Lower leg skin (tissue), 4 donors: ENCODE data around the gene SPINT1. TPM values are rescaled to one million over a fixed set of nuclear protein-coding genes. Genes with fewer than 3 reads are reported as not detected.

ENCODE experiments used
- DNase-seq, 2 donors: peaks; one replicate each; pipeline ENCODE4 v3.0.0-alpha.2; 2019; ENCODE audit warnings: low spot score in 2 of 2
- H3K4me3 ChIP-seq: fragments of 200-600 bp; sonication (generic); 2 replicates; pipeline ENCODE4 v1.5.1; 2017; ENCODE audit warnings: mild to moderate bottlenecking, low read depth; ENCODE audit not compliant: poor library complexity, severe bottlenecking
- CTCF ChIP-seq, 3 donors: fragments of 450-650 bp; IDR thresholded peaks; one replicate each; pipeline ENCODE4 v1.5.1; 2016; ENCODE audit warnings: antibody characterized with exemption in 3 of 3, mild to moderate bottlenecking in 3 of 3, moderate library complexity in 2 of 3
- POLR2A ChIP-seq, 2 donors: fragments of 450-650 bp; IDR thresholded peaks; one replicate each; pipeline ENCODE4 v1.6.1; 2016 to 2017; ENCODE audit warnings: antibody characterized with exemption in 2 of 2, mild to moderate bottlenecking in 1 of 2, moderate library complexity in 1 of 2
- WGBS, 2 donors: methylation state at CpG; one replicate each; pipeline ENCODE4 v1.1.5; 2018; 5-methylcytosine and 5-hydroxymethylcytosine counted together
- intact Hi-C: fragments of 100-400 bp; cut with DNase I; formaldehyde crosslinking; loops from one replicate; pipeline ENCODE4 v1.15.0; 2023; ENCODE audit warnings: low total_unique reads
- total RNA-seq, 4 donors: library from RNA; depleted of rRNA; stranded (reverse); fragments of >200 nt; gene quantifications; one replicate each; pipeline ENCODE4 v1.1.0, GENCODE V29; 2016

Gene SPINT1
- total RNA-seq, 4 donors from 2014 or later: 428 to 515 (median 502) TPM

DNA sequence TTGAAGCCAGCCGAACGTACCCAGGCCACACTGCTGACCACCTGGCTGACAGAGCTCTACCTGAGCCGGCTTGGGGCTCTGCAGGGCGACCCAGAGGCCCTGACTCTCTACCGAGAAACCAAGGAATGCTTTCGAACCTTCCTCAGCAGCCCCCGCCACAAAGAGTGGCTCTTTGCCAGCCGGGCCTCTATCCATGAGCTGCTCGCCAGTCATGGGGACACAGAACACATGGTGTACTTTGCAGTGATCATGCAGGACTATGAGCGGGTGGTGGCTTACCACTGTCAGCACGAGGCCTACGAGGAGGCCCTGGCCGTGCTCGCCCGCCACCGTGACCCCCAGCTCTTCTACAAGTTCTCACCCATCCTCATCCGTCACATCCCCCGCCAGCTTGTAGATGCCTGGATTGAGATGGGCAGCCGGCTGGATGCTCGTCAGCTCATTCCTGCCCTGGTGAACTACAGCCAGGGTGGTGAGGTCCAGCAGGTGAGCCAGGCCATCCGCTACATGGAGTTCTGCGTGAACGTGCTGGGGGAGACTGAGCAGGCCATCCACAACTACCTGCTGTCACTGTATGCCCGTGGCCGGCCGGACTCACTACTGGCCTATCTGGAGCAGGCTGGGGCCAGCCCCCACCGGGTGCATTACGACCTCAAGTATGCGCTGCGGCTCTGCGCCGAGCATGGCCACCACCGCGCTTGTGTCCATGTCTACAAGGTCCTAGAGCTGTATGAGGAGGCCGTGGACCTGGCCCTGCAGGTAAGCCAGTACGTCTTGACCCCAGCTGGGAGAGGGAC is 56.6 kb downstream of the SPINT1 start:
- no peak for TF ChIP-seq CTCF (IDR thresholded peaks at IDR 0.05)
- TF ChIP-seq POLR2A (IDR thresholded peaks at IDR 0.05): no peak
- intact Hi-C loops: loop anchor here (10.0 kb wide), 1 partner anchor 284 kb away; no protein-coding TSS in a partner anchor
- DNase-seq: peak in 1 of 2 donors; percentile 80
- no peak overlapping the region for H3K4me3 ChIP-seq
- WGBS, 2 donors: 92% methylated on average over 36 of the region's 36 CpGs

DNA sequence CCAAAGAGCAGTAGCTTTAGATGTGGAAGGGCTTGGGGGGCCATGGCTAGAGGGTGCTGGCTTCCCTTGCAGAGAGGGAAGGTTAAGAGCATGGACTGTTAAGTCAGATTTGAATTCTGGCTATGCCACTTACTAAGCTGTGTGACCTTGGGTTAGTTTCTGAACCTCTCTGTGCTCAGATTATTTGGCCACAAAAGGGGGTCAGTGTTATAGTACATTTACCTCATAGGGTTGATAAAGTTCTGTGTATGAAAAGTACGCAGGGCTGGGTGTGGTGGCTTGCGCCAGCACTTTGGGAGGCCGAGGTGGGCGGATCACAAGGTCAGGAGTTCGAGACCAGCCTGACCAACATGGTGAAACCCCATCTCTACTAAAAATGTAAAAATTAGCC is 57.2 kb downstream of the SPINT1 start:
- DNase-seq: no peak
- intact Hi-C loops: loop anchor here (10.0 kb wide), 1 partner anchor 284 kb away; no protein-coding TSS in a partner anchor
- WGBS, 2 donors: 69 to 75% methylated on average over 5 of the region's 5 CpGs
- H3K4me3 ChIP-seq: no peak overlapping the region
- TF ChIP-seq CTCF (IDR thresholded peaks at IDR 0.05): no peak

DNA sequence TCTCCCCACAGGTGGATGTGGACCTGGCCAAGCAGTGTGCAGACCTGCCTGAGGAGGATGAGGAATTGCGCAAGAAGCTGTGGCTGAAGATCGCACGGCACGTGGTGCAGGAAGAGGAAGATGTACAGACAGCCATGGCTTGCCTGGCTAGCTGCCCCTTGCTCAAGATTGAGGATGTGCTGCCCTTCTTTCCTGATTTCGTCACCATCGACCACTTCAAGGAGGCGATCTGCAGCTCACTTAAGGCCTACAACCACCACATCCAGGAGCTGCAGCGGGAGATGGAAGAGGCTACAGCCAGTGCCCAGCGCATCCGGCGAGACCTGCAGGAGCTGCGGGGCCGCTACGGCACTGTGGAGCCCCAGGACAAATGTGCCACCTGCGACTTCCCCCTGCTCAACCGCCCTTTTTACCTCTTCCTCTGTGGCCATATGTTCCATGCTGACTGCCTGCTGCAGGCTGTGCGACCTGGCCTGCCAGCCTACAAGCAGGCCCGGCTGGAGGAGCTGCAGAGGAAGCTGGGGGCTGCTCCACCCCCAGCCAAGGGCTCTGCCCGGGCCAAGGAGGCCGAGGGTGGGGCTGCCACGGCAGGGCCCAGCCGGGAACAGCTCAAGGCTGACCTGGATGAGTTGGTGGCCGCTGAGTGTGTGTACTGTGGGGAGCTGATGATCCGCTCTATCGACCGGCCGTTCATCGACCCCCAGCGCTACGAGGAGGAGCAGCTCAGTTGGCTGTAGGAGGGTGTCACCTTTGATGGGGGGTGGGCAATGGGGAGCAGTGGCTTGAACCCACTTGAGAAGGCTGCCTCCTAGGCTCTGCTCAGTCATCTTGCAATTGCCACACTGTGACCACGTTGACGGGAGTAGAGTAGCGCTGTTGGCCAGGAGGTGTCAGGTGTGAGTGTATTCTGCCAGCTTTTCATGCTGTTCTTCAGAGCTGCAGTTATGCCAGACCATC is 59.0 kb downstream of the SPINT1 start:
- TF ChIP-seq CTCF (IDR thresholded peaks at IDR 0.05) (no peak), POLR2A (IDR thresholded peaks at IDR 0.05) (no peak)
- DNase-seq: peak in 1 of 2 donors; percentile 92
- no peak overlapping the region for H3K4me3 ChIP-seq
- 68 to 73% methylated on average over 30 to 33 of the region's 33 CpGs for WGBS, 2 donors
- intact Hi-C loops: loop anchor here (10.0 kb wide), 1 partner anchor 282 kb away; no protein-coding TSS in a partner anchor

- intact Hi-C loops: loop anchor here (5.0 to 10.0 kb wide), 2 partner anchors 118 to 280 kb away; no protein-coding TSS in a partner anchor
- DNase-seq: peak in 1 of 2 donors; percentile 83
These were observed 60.8 kb downstream of the SPINT1 start for GRCh38 chr15:40904552-40905201.

More at GRCh38 chr15:40904552-40905201, 60.8 kb downstream of the SPINT1 start:
- TF ChIP-seq CTCF (IDR thresholded peaks at IDR 0.05) (no peak), POLR2A (IDR thresholded peaks at IDR 0.05) (no peak)
- H3K4me3 ChIP-seq: no peak overlapping the region
- WGBS, 2 donors: 68 to 75% methylated on average over 7 of the region's 7 CpGs
